GM23338 (cell line): ENCODE data around the gene IL13.

Source experiments
- CREB1 ChIP-seq: fragments of 250-450 bp; sonication (Bioruptor Pico); IDR thresholded peaks from 2 replicates; pipeline ENCODE4 v1.5.0; 2020; ENCODE audit warnings: low read depth, mild to moderate bottlenecking, moderate library complexity
- EZH2 ChIP-seq: fragments of 200-600 bp; sonication (generic); IDR thresholded peaks from one replicate; pipeline ENCODE4 v1.8.0; 2017; ENCODE audit warnings: antibody characterized with exemption, mild to moderate bottlenecking, low read depth; ENCODE audit not compliant: unreplicated experiment
- EZH2phosphoT487 ChIP-seq: fragments of 200-600 bp; sonication (generic); IDR thresholded peaks from one replicate; pipeline ENCODE4 v1.8.1; 2018; ENCODE audit warnings: antibody characterized with exemption; ENCODE audit not compliant: unreplicated experiment
- TF ChIP-seq, protein P1 (sequence below): IDR thresholded peaks from 2 replicates; pipeline ENCODE4 v1.6.1; 2016; ENCODE audit warnings: antibody characterized with exemption
- TF ChIP-seq, protein P2 (sequence below), 2 experiments: fragments of 200-600 bp in 1 of 2; sonication (generic) in 1 of 2; conservative IDR thresholded peaks; 2 replicates each; pipeline versions ENCODE4 v1.5.1 to v1.6.1; 2016 to 2017; ENCODE audit warnings: antibody characterized with exemption in 2 of 2, low read depth in 2 of 2, mild to moderate bottlenecking in 2 of 2, moderate library complexity in 1 of 2

DNA sequence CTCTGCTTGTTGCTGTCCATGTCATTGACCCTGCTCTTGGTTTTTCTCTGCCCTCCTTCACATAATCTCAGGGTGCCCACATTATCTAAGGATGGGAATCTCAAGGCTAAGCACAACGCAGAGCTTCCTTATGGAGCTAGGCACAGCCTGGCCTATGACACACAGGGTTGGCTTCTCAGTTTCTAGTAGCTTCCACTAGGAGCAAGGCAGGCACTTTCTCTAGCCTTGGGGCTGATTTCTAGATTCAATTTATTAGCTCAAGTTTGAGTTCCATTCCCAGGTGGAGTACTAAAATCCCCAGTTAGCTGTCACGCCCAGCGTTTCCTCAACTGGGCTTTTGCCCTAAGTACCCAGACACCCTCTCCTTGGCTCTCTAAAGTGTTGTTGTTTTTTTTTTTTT lies 28.2 kb downstream of the IL13 start:
- TF ChIP-seq, protein P1, sequence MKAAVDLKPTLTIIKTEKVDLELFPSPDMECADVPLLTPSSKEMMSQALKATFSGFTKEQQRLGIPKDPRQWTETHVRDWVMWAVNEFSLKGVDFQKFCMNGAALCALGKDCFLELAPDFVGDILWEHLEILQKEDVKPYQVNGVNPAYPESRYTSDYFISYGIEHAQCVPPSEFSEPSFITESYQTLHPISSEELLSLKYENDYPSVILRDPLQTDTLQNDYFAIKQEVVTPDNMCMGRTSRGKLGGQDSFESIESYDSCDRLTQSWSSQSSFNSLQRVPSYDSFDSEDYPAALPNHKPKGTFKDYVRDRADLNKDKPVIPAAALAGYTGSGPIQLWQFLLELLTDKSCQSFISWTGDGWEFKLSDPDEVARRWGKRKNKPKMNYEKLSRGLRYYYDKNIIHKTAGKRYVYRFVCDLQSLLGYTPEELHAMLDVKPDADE = no peak
- TF ChIP-seq, protein P2, sequence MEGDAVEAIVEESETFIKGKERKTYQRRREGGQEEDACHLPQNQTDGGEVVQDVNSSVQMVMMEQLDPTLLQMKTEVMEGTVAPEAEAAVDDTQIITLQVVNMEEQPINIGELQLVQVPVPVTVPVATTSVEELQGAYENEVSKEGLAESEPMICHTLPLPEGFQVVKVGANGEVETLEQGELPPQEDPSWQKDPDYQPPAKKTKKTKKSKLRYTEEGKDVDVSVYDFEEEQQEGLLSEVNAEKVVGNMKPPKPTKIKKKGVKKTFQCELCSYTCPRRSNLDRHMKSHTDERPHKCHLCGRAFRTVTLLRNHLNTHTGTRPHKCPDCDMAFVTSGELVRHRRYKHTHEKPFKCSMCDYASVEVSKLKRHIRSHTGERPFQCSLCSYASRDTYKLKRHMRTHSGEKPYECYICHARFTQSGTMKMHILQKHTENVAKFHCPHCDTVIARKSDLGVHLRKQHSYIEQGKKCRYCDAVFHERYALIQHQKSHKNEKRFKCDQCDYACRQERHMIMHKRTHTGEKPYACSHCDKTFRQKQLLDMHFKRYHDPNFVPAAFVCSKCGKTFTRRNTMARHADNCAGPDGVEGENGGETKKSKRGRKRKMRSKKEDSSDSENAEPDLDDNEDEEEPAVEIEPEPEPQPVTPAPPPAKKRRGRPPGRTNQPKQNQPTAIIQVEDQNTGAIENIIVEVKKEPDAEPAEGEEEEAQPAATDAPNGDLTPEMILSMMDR (conservative IDR thresholded peaks at IDR 0.05; ENCODE audit: low read depth in 2 of 2) = no peak
- no peak for TF ChIP-seq EZH2phosphoT487
- no peak for TF ChIP-seq EZH2
- TF ChIP-seq CREB1 = no peak
